HEK293 (cell line): ENCODE results near the gene LDLRAD3.

Source experiments
- CTCF ChIA-PET: fragments of 350-600 bp; formaldehyde crosslinking; extraction: SDS; loops from one replicate; lab custom pipeline; 2021; ENCODE audit warnings: antibody characterized with exemption; lab: Yijun Ruan, JAX
- POLR2A ChIA-PET: fragments of 300-600 bp; formaldehyde crosslinking; extraction: SDS; loops from one replicate; lab custom pipeline; 2020; ENCODE audit warnings: antibody characterized with exemption, inconsistent platforms; lab: Yijun Ruan, JAX
- H3K27ac ChIP-seq: fragments of 200-500 bp; sonication (Bioruptor generic); 2 replicates; pipeline ENCODE4 v1.5.1; 2014; ENCODE audit warnings: low read depth, low read length, control low read depth, inconsistent platforms; ENCODE audit errors: extremely low read depth
- H3K36me3 ChIP-seq, 2 experiments: fragments of 200-500 bp in 1 of 2; sonication (Bioruptor generic) in 1 of 2; 1 replicate in 1 of 2; 2 replicates in 1 of 2; pipeline ENCODE4 v1.5.1; 2014 to 2017; ENCODE audit warnings: inconsistent platforms in 2 of 2, low read length in 2 of 2; ENCODE audit not compliant: control insufficient read depth in 2 of 2, insufficient read depth in 1 of 2
- H3K4me1 ChIP-seq: fragments of 200-500 bp; sonication (Bioruptor generic); 2 replicates; pipeline ENCODE4 v1.5.1; 2014; ENCODE audit warnings: mild to moderate bottlenecking, low read length, inconsistent platforms; ENCODE audit not compliant: control insufficient read depth, insufficient read depth
- H3K4me3 ChIP-seq: 2 replicates; pipeline ENCODE4 v1.5.1; 2011; ENCODE audit warnings: low read depth, mild to moderate bottlenecking, control low read depth, low read length, moderate library complexity
- H3K9me3 ChIP-seq: fragments of 200-500 bp; sonication (Bioruptor generic); 2 replicates; pipeline ENCODE4 v1.5.1; 2014; ENCODE audit warnings: low read depth, low read length, inconsistent platforms; ENCODE audit not compliant: control insufficient read depth, insufficient read depth
- ELK4 ChIP-seq: IDR thresholded peaks from 2 replicates; pipeline ENCODE4 v1.6.1; 2011; ENCODE audit warnings: mild to moderate bottlenecking, low read depth, low read length, borderline replicate concordance
- HOXD13 ChIP-seq: sonication (generic); formaldehyde crosslinking; IDR thresholded peaks from 2 replicates; pipeline ENCODE4 v1.8.0; 2022; ENCODE audit warnings: missing genetic modification reagents, borderline replicate concordance
- ZBTB11 ChIP-seq: fragments of 450-650 bp; formaldehyde crosslinking; conservative IDR thresholded peaks from 2 replicates; pipeline ENCODE4 v1.5.1; 2016; ENCODE audit warnings: low read depth, missing biosample characterization, missing genetic modification characterization
- ZNF132 ChIP-seq: fragments of 450-650 bp; formaldehyde crosslinking; IDR thresholded peaks from 2 replicates; pipeline ENCODE4 v1.5.1; 2017; ENCODE audit warnings: missing biosample characterization, missing genetic modification characterization, borderline replicate concordance
- ZNF266 ChIP-seq: fragments of 450-650 bp; formaldehyde crosslinking; IDR thresholded peaks from 2 replicates; pipeline ENCODE4 v1.5.1; 2016; ENCODE audit warnings: missing biosample characterization, missing genetic modification characterization, low read depth
- ZNF280C ChIP-seq: fragments of 450-650 bp; formaldehyde crosslinking; IDR thresholded peaks from 2 replicates; pipeline ENCODE4 v1.5.1; 2016; ENCODE audit warnings: missing biosample characterization, missing genetic modification characterization
- ZNF311 ChIP-seq: fragments of 450-650 bp; formaldehyde crosslinking; IDR thresholded peaks from 2 replicates; pipeline ENCODE4 v1.5.1; 2017; ENCODE audit warnings: missing biosample characterization, missing genetic modification characterization, borderline replicate concordance
- ZNF354C ChIP-seq: fragments of 450-650 bp; formaldehyde crosslinking; IDR thresholded peaks from 2 replicates; pipeline ENCODE4 v1.5.1; 2016; ENCODE audit warnings: missing biosample characterization, missing genetic modification characterization, low read depth, borderline replicate concordance
- ZNF416 ChIP-seq: fragments of 450-650 bp; formaldehyde crosslinking; IDR thresholded peaks from 2 replicates; pipeline ENCODE4 v1.5.1; 2016; ENCODE audit warnings: missing biosample characterization, missing genetic modification characterization
- ZNF518A ChIP-seq: fragments of 450-650 bp; formaldehyde crosslinking; conservative IDR thresholded peaks from 2 replicates; pipeline ENCODE4 v1.5.1; 2016; ENCODE audit warnings: low read depth, missing biosample characterization, missing genetic modification characterization
- ZNF560 ChIP-seq: fragments of 450-650 bp; formaldehyde crosslinking; IDR thresholded peaks from 2 replicates; pipeline ENCODE4 v1.5.1; 2017; ENCODE audit warnings: missing biosample characterization, missing genetic modification characterization, borderline replicate concordance
- ZNF561 ChIP-seq: fragments of 450-650 bp; IDR thresholded peaks from 2 replicates; pipeline ENCODE4 v1.5.1; 2018; ENCODE audit warnings: missing biosample characterization, missing genetic modification characterization, borderline replicate concordance
- ZNF580 ChIP-seq: fragments of 450-650 bp; formaldehyde crosslinking; IDR thresholded peaks from 2 replicates; pipeline ENCODE4 v1.5.1; 2016; ENCODE audit warnings: missing biosample characterization, missing genetic modification characterization
- ZNF621 ChIP-seq: fragments of 450-650 bp; formaldehyde crosslinking; IDR thresholded peaks from 2 replicates; pipeline ENCODE4 v1.5.1; 2017; ENCODE audit warnings: missing biosample characterization, missing genetic modification characterization
- ZNF623 ChIP-seq: fragments of 450-650 bp; formaldehyde crosslinking; IDR thresholded peaks from 2 replicates; pipeline ENCODE4 v1.5.1; 2016; ENCODE audit warnings: missing biosample characterization, missing genetic modification characterization
- ZNF747 ChIP-seq: fragments of 450-650 bp; formaldehyde crosslinking; IDR thresholded peaks from 2 replicates; pipeline ENCODE4 v1.5.1; 2016; ENCODE audit warnings: missing biosample characterization, missing genetic modification characterization
- ZNF768 ChIP-seq: fragments of 450-650 bp; formaldehyde crosslinking; IDR thresholded peaks from 2 replicates; pipeline ENCODE4 v1.5.1; 2018; ENCODE audit warnings: missing biosample characterization, mild to moderate bottlenecking, missing genetic modification characterization

Gene LDLRAD3

GRCh38 chr11:35981581-35981980, 37.7 kb downstream of the LDLRAD3 start:
- Histone ChIP-seq H3K36me3 (no peaks in the 10 kb centered on the region), H3K9me3 (no peaks in the 10 kb centered on the region), H3K27ac (no peak overlapping the region), H3K4me3 (no peak overlapping the region), H3K4me1 (no peaks in the 10 kb centered on the region)
- TF ChIP-seq ZNF280C (tag by site-specific recombination) (no peak), ELK4 (no peak), ZNF747 (tag by site-specific recombination) (no peak), ZNF311 (no peak), ZBTB11 (tag by site-specific recombination) (no peak), ZNF561 (tag by site-specific recombination) (no peak), ZNF560 (tag by site-specific recombination) (no peak), ZNF266 (no peak), ZNF132 (tag by site-specific recombination) (no peak), HOXD13 (no peak), ZNF623 (tag by site-specific recombination) (no peak), ZNF518A (tag by site-specific recombination) (no peak), ZNF621 (tag by site-specific recombination) (no peak), ZNF768 (tag by site-specific recombination) (no peak), ZNF354C (tag by site-specific recombination) (no peak), ZNF580 (tag by site-specific recombination) (no peak), ZNF416 (tag by site-specific recombination) (no peak)
- ChIA-PET CTCF (no interaction called here), POLR2A (no interaction called here)
